Measurements from ENCODE around the gene HSDL2.

The HSDL2 gene

GRCh38 chr9:112446526-112446925 lies 66.6 kb downstream of the HSDL2 start:
- DNase-seq (ENCODE audit: low read depth), result no peak

- peak; percentile 55 for DNase-seq (ENCODE audit: low read depth)
Measured at GRCh38 chr9:112447283-112447761, 67.4 kb downstream of the HSDL2 start.

- no peak for DNase-seq (ENCODE audit: low read depth)
Measured at GRCh38 chr9:112462855-112463254, 82.9 kb downstream of the HSDL2 start.

GRCh38 chr9:112465352-112465751 lies 85.4 kb downstream of the HSDL2 start:
- no peak for DNase-seq (ENCODE audit: low read depth)

GRCh38 chr9:112472996-112473395 lies 93.1 kb downstream of the HSDL2 start:
- DNase-seq (ENCODE audit: low read depth), result no peak

- no peak for DNase-seq (ENCODE audit: low read depth)
Measured at GRCh38 chr9:112473986-112474385, 94.1 kb downstream of the HSDL2 start.

- no peak for DNase-seq (ENCODE audit: low read depth)
Measured at GRCh38 chr9:112475318-112475717, 95.4 kb downstream of the HSDL2 start.

- no peak for DNase-seq (ENCODE audit: low read depth)
Measured at GRCh38 chr9:112477330-112477729, 97.4 kb downstream of the HSDL2 start.

- DNase-seq (ENCODE audit: low read depth), result no peak
Measured at GRCh38 chr9:112479221-112479620, 99.3 kb downstream of the HSDL2 start.

- no peak for DNase-seq (ENCODE audit: low read depth)
Measured at GRCh38 chr9:112484607-112485006, 104.7 kb downstream of the HSDL2 start.

GRCh38 chr9:112485574-112485973 lies 105.7 kb downstream of the HSDL2 start:
- DNase-seq (ENCODE audit: low read depth), result no peak

- DNase-seq (ENCODE audit: low read depth), result peak; percentile 70
Measured at GRCh38 chr9:112486221-112487007, 106.5 kb downstream of the HSDL2 start, which contains the start of gene KIAA1958. TSS of gene KIAA1958 (plus strand) at chr9:112486827. CDS start at chr9:112574081, 87,254 bp downstream.

GRCh38 chr9:112487008-112487798 lies 107.3 kb downstream of the HSDL2 start:
- DNase-seq (ENCODE audit: low read depth), result peak; percentile 53

GRCh38 chr9:112487799-112488340 lies 108.0 kb downstream of the HSDL2 start:
- DNase-seq (ENCODE audit: low read depth), result peak; percentile 21

- no peak for DNase-seq (ENCODE audit: low read depth)
Measured at GRCh38 chr9:112489039-112489546, 109.2 kb downstream of the HSDL2 start.

- no peak for DNase-seq (ENCODE audit: low read depth)
Measured at GRCh38 chr9:112489876-112490666, 110.2 kb downstream of the HSDL2 start.

- peak; percentile 60 for DNase-seq (ENCODE audit: low read depth)
Measured at GRCh38 chr9:112493393-112494137, 113.7 kb downstream of the HSDL2 start.

- no peak for DNase-seq (ENCODE audit: low read depth)
Measured at GRCh38 chr9:112494153-112494552, 114.2 kb downstream of the HSDL2 start.

- DNase-seq (ENCODE audit: low read depth), result no peak
Measured at GRCh38 chr9:112495614-112496013, 115.7 kb downstream of the HSDL2 start.

GRCh38 chr9:112496074-112496722 lies 116.3 kb downstream of the HSDL2 start:
- DNase-seq (ENCODE audit: low read depth), result peak; percentile 64
